Activated CD4-positive, alpha-beta T cell treated with anti-CD3 and anti-CD28 coated beads, Interleukin-2, amount 10 ng/mL, durations not matched to agents 24 days and 14 days (primary cell): ENCODE measurements around the gene MACROH2A1. TPM values are rescaled to one million over a fixed set of nuclear protein-coding genes. Genes with fewer than 3 reads are reported as not detected.
A peak's percentile ranks its signal among the peaks of the same experiment; 100 is the strongest.

ENCODE experiments used
- DNase-seq: peaks from one replicate; pipeline ENCODE4 v3.0.0; 2022
- H3K27ac Mint-ChIP-seq: one replicate; pipeline ENCODE4 v1.8.0; 2022; ENCODE audit warnings: mild to moderate bottlenecking, mixed read lengths
- H3K27me3 Mint-ChIP-seq: one replicate; pipeline ENCODE4 v1.8.0; 2022; ENCODE audit warnings: mixed read lengths
- H3K36me3 Mint-ChIP-seq: one replicate; pipeline ENCODE4 v1.8.0; 2022; ENCODE audit warnings: low read depth, mild to moderate bottlenecking, mixed read lengths
- H3K4me1 Mint-ChIP-seq: one replicate; pipeline ENCODE4 v1.8.0; 2021; ENCODE audit warnings: mixed read lengths
- H3K4me3 Mint-ChIP-seq: one replicate; pipeline ENCODE4 v1.8.0; 2022; ENCODE audit warnings: mild to moderate bottlenecking, moderate library complexity, mixed read lengths
- H3K9me3 Mint-ChIP-seq: one replicate; pipeline ENCODE4 v1.8.0; 2021; ENCODE audit warnings: mixed read lengths
- intact Hi-C: fragments of 100-400 bp; cut with micrococcal nuclease; formaldehyde crosslinking; loops from one replicate; pipeline ENCODE4 v1.15.1; 2023
- total RNA-seq: library from RNA; stranded (reverse); gene quantifications from 2 replicates; pipeline ENCODE4 v1.2.3, GENCODE V29; 2022

The MACROH2A1 gene
- total RNA-seq, 1 donor from 2014 or later, result 282 TPM

DNA sequence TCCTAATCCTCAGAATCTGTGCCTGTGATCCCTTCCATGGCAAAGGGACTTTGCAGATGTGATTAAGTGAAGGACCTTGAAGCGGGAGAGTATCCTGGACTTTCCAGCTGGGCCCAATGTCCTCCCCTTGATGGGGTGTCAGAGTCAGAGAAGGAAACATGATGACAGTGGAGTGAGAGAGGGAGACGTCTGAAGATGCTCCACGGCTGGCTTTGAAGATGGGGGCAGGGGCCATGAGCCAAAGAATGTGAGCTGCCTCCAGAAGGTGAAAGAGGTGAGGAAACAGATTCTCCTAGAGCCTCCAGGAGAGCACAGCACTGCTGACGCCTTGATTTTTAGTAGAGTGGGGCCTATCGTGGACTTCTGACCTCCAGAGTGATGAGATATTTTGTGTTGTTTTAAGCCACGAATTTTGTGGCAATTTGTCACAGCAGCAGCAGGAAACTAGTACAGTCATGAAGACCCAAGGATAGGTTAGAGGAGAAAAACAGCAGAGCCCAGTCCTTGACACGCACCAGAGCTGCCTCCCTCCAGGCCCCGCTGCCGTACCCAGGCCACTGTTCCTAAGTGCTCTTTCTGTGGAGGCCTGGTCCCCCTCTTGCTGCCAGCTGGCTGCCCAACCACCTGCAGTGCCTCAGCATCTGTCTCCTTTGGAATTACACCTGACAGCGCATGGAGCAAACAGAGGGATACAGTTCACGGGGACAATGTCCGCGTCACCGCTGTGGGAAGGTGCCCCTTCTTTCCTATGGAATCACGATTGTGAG is 78.1 kb downstream of the MACROH2A1 start:
- DNase-seq, result no peak
- H3K4me3 Mint-ChIP-seq, result no peak overlapping the region
- H3K9me3 Mint-ChIP-seq, result no peaks in the 10 kb centered on the region
- peaks cover 17% of the 10 kb centered on the region for H3K4me1 Mint-ChIP-seq
- intact Hi-C loops, result no loop called here
- no peaks in the 10 kb centered on the region for H3K36me3 Mint-ChIP-seq
- no peaks in the 10 kb centered on the region for H3K27me3 Mint-ChIP-seq
- no peak overlapping the region for H3K27ac Mint-ChIP-seq

DNA sequence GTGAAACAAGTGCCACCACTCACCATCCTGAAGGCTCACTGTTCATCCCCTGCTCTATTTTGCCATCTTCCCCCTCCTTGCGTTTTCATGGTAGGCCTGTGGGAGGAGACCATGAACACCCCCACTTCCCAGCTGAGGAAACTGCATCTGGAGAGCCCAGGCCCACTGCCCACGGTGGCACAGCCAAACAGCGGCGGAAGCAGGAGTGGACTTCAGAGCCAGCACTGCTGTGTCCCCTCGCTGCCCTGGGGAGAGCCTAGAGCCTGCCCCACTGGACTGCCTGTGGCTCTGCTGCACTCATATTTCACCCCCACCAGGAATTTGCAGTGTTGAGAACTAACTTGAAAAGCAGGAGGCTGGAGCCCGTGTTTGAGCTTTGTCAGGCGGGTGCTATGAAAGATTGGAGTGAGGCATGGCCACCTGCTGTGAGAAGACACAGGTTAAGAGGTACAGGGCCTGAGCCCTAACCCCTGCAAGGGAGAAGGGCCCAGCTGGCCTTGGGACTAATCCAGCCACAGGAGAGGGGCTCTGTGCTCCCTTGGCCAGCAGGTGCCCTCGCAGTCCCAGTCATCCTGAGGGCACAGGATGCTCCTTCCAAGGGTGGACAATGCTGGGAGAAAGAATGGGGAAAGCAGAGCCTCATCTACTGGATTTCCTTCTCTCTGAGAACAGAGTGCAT is 79.0 kb downstream of the MACROH2A1 start:
- intact Hi-C loops, result no loop called here
- DNase-seq, result no peak
- Mint-ChIP-seq H3K36me3 (no peaks in the 10 kb centered on the region), H3K4me1 (peaks cover 13% of the 10 kb centered on the region), H3K4me3 (no peak overlapping the region), H3K27me3 (no peaks in the 10 kb centered on the region), H3K9me3 (no peaks in the 10 kb centered on the region), H3K27ac (no peak overlapping the region)

DNA sequence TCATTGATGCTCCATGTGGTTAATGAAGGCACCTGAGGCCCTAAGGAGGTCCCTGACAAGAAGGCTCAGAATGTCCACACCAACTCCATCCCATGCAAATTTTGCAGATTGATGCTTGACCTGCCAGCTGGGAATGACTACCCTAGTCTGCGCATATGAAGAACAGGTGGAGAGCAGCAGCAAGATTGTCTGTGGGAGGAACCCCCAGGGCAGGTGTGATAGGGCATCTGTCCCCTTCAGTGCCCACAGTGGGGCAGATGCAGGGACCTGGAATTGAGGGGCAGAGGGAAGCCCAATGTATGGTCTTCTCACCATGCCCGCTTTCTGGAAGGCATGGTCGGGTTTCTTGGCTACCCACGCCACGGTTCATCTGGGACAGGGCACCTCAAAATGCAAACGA is 79.6 kb downstream of the MACROH2A1 start:
- no peaks in the 10 kb centered on the region for H3K36me3 Mint-ChIP-seq
- H3K4me3 Mint-ChIP-seq, result no peak overlapping the region
- peaks cover 12% of the 10 kb centered on the region for H3K4me1 Mint-ChIP-seq
- no peak for DNase-seq
- intact Hi-C loops, result no loop called here
- H3K9me3 Mint-ChIP-seq, result no peaks in the 10 kb centered on the region
- H3K27me3 Mint-ChIP-seq, result no peaks in the 10 kb centered on the region
- H3K27ac Mint-ChIP-seq, result no peak overlapping the region

DNA sequence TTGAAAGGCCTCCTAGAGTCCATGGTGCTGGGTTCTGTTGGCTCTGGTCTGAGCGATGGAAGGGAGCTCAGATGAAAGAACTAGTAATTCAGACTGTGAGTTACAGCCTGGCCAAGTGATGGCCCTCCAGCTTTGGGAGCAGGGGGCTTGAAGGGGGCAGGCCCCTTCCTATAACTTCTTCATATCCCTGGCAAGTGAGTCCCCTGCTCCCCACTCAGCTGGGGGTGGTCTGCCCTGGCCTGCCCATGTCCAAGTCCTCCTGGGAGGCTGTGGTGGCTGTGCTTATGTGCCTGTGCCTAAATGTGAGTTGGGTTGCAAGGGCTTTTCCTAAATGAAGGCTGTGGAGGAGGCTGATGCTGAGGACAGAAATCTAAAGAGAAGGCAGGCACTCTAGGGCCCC is 80.1 kb downstream of the MACROH2A1 start:
- H3K4me3 Mint-ChIP-seq, result no peak overlapping the region
- H3K36me3 Mint-ChIP-seq, result no peaks in the 10 kb centered on the region
- H3K9me3 Mint-ChIP-seq, result no peaks in the 10 kb centered on the region
- DNase-seq, result no peak
- H3K27ac Mint-ChIP-seq, result no peak overlapping the region
- intact Hi-C loops, result no loop called here
- H3K4me1 Mint-ChIP-seq, result peaks cover 14% of the 10 kb centered on the region
- H3K27me3 Mint-ChIP-seq, result no peaks in the 10 kb centered on the region

DNA sequence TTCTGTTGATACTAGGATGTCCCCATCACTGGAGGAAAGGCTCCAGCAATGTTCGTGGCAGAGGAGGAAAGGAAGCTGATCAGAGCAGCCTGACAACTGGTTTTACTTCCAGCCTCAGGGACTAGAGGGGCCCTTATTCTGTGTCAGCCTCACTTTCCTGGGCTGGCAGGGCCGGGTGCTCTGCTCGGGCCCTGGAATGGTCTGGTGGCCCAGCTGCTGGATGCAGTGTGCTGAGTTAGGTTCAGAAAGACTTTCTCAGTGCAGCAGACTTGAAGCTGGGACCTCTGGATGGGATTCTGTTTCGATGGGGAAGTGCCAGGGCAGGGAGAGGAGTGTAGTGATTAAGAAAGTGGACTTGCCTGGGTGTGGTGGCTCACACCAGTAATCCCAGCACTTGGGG is 81.0 kb downstream of the MACROH2A1 start:
- Mint-ChIP-seq H3K27ac (no peak overlapping the region), H3K4me3 (no peak overlapping the region), H3K4me1 (peaks cover 22% of the 10 kb centered on the region), H3K27me3 (no peaks in the 10 kb centered on the region), H3K36me3 (no peaks in the 10 kb centered on the region), H3K9me3 (no peaks in the 10 kb centered on the region)
- intact Hi-C loops, result no loop called here
- DNase-seq, result no peak

DNA sequence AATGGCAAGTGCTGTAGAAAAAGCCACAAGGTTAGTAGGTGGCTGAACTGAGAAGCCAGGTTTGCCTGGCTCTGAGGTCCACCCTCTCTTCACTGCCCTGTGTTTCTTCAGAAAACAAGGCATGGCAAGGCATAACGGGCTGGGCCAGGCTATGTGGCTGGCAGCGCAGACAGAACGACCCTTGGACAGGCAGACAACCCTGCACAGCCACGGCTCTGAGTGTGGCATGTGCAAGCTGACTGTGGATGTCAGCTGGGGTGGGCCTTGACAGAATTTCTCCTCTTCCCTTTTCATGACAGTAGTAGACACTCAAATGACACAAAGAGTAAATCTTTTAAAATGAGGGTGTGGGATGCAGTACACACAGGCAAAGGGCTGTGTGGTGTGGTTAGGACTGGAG is 81.7 kb downstream of the MACROH2A1 start:
- Mint-ChIP-seq H3K27me3 (no peaks in the 10 kb centered on the region), H3K4me3 (no peak overlapping the region), H3K4me1 (peaks cover 27% of the 10 kb centered on the region), H3K27ac (no peak overlapping the region), H3K36me3 (no peaks in the 10 kb centered on the region), H3K9me3 (no peaks in the 10 kb centered on the region)
- no peak for DNase-seq
- intact Hi-C loops, result no loop called here

DNA sequence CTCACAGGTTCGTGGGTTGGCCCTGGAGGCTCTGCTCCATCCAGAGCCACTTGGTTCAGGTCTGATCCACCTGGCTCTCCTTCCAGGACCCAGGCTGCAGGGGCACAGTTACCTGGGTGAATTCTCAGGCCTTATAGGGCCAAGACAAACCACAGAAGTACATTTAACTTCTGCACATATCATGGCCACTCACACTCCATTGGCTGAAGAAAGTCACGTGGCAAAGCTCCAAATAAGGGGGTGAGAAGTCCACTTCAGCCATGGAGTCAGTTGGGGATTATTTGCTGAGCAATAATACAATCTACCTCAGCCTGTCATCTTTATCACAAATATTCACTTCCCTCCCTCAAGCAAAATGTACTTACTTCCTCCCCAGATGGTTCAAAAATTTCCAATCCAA is 83.6 kb downstream of the MACROH2A1 start:
- H3K4me3 Mint-ChIP-seq, result no peak overlapping the region
- H3K9me3 Mint-ChIP-seq, result no peaks in the 10 kb centered on the region
- H3K27ac Mint-ChIP-seq, result no peak overlapping the region

DNA sequence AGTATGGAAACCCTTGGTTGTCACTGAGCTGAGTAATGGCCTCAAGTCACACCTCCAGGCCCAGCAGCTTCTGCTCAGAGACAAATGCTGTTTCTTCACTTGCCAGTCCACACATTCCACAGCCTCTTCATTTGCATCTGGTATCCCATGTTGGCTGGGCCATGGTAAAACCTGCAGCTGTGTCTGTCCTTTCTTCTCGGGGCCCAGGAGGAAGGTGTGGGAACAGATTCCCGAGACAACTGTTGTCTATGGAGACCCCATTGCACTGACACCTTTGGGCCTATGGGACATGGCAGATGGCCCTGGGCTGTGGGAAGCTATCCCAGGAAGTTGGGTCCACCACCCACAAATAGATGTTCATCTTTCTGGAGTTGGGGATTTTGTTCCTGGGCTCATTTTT is 85.1 kb downstream of the MACROH2A1 start:
- Mint-ChIP-seq H3K27me3 (no peaks in the 10 kb centered on the region), H3K9me3 (no peaks in the 10 kb centered on the region), H3K4me1 (peaks cover 57% of the 10 kb centered on the region), H3K36me3 (no peaks in the 10 kb centered on the region), H3K4me3 (no peak overlapping the region), H3K27ac (peak overlapping the region; percentile 16)
- intact Hi-C loops, result no loop called here
- DNase-seq, result no peak

More for the DNA sequence above, 83.6 kb downstream of the MACROH2A1 start:
- DNase-seq, result no peak
- intact Hi-C loops, result no loop called here
- H3K4me1 Mint-ChIP-seq, result peaks cover 43% of the 10 kb centered on the region
- H3K36me3 Mint-ChIP-seq, result no peaks in the 10 kb centered on the region
- no peaks in the 10 kb centered on the region for H3K27me3 Mint-ChIP-seq

DNA sequence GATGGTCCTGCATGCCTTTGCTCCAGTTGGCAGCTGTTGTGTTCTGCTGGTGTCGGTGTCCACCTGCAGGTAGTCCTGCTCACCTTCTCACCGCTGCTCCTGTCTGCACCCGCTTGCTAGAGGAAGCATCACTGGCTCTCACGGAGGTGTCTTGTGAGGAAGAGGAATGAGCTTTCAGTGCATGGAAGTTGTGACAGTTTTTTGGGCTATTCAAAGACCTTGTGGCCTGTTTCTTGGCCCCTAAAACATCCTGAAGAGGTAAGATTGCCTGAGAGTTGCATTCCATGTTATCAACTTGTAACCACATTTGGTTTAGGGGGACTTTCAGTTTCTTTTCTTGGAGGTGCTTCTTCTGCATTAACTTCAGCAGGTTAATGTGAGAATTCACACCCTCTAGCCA is 85.6 kb downstream of the MACROH2A1 start:
- Mint-ChIP-seq H3K4me1 (peaks cover 63% of the 10 kb centered on the region), H3K9me3 (no peaks in the 10 kb centered on the region), H3K27ac (peak overlapping the region; percentile 55), H3K27me3 (no peaks in the 10 kb centered on the region), H3K4me3 (peak overlapping the region; percentile 51), H3K36me3 (no peaks in the 10 kb centered on the region)
- DNase-seq, result peak; percentile 78
- intact Hi-C loops, result no loop called here

DNA sequence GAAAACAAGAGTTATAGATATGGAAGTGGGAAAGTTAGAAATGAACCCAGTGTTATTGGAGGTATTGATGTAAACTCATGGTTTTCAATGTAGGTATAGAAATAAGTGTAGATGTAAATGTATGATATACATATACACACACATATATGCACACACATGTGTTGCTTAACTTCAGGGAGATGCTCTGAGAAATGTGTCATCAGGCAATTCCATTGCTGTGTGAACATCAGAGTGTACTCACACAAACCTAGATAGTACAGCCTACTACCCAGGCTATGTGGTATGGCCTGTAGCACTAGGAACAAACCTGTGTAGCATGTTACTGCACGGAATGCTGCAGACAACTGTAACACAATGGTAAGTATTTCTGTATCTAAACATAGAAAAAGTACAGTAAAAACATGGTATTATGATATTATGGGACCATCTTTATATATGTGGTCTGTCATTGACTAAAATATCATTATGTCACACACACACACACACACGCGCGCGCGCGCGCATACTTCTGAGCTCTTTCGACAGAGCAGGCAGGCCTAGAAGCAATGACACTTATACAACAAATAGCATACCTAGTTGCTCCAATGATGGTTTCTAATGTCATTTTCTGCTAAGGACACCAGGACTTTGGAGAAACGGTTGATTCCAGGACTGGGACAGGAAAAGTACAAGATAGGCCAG is 86.6 kb downstream of the MACROH2A1 start:
- Mint-ChIP-seq H3K4me3 (no peak overlapping the region), H3K27me3 (no peaks in the 10 kb centered on the region), H3K36me3 (no peaks in the 10 kb centered on the region), H3K9me3 (no peaks in the 10 kb centered on the region), H3K27ac (no peak overlapping the region), H3K4me1 (peaks cover 69% of the 10 kb centered on the region)
- DNase-seq, result peak; percentile 51
- intact Hi-C loops, result no loop called here

DNA sequence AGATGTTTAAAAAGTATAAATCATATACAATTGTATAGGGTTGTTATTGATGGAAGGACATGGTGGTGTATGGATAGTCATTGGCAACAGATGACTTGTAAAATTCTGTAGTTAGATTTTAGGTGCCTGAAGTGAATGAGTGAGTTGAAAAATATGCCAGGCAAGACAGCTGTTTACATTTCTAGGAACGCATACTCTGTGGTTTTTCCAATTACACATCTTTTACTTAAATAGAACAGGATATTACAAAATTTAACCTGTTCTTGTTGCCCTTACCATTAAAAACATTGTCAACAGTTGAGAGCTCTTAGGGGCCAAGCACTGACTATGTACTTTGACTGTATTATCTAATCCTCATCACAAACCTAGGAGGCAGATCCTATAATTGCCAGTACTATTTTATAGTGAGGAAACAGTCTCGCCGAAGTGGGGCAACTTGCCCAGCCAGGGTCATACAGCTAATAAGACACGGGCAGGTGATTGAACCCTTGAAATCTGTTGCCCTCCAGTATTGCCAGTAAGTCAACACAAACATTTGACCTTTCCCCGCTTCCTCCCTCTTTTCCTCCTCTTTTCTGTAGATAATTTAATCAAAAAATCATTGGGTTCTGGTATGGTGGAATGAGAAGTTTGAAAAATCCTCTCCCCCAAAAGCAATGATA is 88.6 kb downstream of the MACROH2A1 start:
- H3K36me3 Mint-ChIP-seq, result no peaks in the 10 kb centered on the region
- H3K27ac Mint-ChIP-seq, result peak overlapping the region; percentile 76
- intact Hi-C loops, result no loop called here
- peaks cover 67% of the 10 kb centered on the region for H3K4me1 Mint-ChIP-seq
- no peaks in the 10 kb centered on the region for H3K9me3 Mint-ChIP-seq
- H3K4me3 Mint-ChIP-seq, result peak overlapping the region; percentile 42
- DNase-seq, result peak; percentile 56
- H3K27me3 Mint-ChIP-seq, result no peaks in the 10 kb centered on the region

DNA sequence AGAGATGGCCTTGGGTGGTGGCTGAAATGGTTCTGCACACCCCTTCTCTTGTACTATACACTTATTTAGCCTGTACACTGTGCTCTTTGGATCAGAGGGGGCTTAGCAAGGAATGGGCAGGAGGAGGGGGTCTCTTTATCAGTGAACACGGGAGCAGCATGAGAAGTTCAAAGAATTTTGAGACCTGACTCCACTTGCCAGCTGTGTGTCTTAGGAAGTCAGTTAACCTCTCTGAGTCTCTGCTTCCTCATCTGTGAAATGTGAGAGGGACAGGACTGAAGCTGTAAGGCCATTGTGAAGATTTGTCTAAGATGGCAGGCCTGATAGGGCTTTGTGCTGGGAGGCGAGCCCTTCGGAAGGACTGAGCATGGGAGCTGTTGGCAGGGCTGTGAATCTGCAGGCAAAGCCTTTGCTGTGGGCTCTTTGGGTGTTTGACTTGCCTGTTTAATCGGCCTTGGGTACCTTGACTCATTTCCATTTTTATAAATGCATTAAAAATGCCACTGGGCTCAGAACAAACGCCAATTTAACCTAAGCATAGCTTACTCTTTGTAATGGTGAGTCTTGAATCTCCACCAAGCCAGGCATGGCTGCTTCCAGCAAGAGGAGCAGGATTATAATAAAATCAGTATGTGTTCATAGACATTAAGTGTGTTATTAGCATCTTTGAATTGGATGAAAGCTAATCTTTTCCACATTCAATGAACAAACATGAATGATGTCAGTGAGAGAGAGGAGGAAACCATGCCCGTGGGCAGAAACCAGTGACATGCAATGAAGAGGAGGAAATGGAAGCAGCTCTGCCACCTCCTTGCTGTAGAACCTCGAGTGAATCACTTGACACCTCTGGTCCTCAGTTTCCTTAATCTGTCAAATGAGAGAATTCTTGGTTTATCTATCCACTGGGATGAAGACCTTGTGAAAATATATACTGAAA is 89.4 kb downstream of the MACROH2A1 start:
- H3K9me3 Mint-ChIP-seq, result no peaks in the 10 kb centered on the region
- H3K36me3 Mint-ChIP-seq, result no peaks in the 10 kb centered on the region
- peak overlapping the region; percentile 76 for H3K27ac Mint-ChIP-seq
- peaks cover 67% of the 10 kb centered on the region for H3K4me1 Mint-ChIP-seq
- DNase-seq, result peak; percentile 72
- intact Hi-C loops, result no loop called here
- H3K4me3 Mint-ChIP-seq, result peak overlapping the region; percentile 51
- peaks cover 4% of the 10 kb centered on the region for H3K27me3 Mint-ChIP-seq

DNA sequence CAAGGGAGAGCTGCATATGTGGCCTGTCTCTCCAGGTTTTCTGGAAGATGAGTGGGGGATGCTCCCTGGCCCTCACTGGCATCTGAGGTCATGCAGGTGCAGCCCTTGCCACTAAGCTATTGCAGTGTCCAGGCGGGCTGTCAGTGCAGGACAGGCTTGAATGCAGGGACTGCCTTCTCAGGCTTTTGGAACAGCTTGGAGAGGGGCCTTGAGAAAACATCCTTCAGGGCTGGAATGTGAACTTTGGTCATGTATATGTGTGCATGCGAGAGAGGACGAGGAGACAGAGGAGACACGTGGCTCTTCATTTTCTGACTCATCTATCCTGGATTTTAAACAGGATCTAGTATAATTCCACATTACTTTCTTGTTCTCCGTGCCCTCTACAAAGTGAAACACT is 90.3 kb downstream of the MACROH2A1 start:
- DNase-seq, result peak; percentile 53
- peaks cover 61% of the 10 kb centered on the region for H3K4me1 Mint-ChIP-seq
- H3K4me3 Mint-ChIP-seq, result no peak overlapping the region
- peaks cover 10% of the 10 kb centered on the region for H3K27me3 Mint-ChIP-seq
- intact Hi-C loops, result no loop called here
- no peaks in the 10 kb centered on the region for H3K9me3 Mint-ChIP-seq
- H3K36me3 Mint-ChIP-seq, result no peaks in the 10 kb centered on the region
- peak overlapping the region; percentile 76 for H3K27ac Mint-ChIP-seq
